ENCODE measurements around the gene MIF.
"Not testable (repeated sequence)": the region's sequence is repeated elsewhere in the genome, so short reads cannot be mapped to it uniquely, and the experiment has no call there.

Gene MIF

DNA sequence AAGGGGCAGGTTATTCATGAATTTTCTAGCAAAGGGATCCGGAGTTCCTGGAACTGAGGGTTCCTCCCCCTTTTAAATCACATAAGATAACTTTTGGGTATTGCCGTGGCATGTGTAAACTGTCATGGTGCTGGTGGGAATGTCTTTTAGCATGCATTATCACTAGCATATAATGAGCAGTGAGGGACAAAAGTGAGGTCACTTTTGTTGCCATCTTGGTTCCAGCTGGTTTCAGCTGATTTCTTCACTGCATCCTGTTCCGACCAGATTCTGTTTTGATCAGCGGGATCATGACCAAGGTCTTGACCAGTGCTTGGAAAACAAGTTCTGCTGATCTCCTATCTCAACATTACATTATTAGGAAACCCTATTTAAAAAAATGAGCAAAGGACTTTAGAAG is 7.4 kb downstream of the MIF start:
- Histone ChIP-seq H3K4me1 (peaks cover 6% of the 10 kb centered on the region), H3K36me3 (replicated peaks) (peaks cover 14% of the 10 kb centered on the region), H3K27me3 (ENCODE audit: low read depth) (no peaks in the 10 kb centered on the region), H3K4me3 (no peak overlapping the region), H3K9me3 (peaks cover 5% of the 10 kb centered on the region; the same call in 1 of the 2 replicates)
- in situ Hi-C loops (cut with MboI; ENCODE audit: low sequenced_read_pairs): no loop called here
- no peak for DNase-seq (ENCODE audit: low spot score in 2 of 2)

DNA sequence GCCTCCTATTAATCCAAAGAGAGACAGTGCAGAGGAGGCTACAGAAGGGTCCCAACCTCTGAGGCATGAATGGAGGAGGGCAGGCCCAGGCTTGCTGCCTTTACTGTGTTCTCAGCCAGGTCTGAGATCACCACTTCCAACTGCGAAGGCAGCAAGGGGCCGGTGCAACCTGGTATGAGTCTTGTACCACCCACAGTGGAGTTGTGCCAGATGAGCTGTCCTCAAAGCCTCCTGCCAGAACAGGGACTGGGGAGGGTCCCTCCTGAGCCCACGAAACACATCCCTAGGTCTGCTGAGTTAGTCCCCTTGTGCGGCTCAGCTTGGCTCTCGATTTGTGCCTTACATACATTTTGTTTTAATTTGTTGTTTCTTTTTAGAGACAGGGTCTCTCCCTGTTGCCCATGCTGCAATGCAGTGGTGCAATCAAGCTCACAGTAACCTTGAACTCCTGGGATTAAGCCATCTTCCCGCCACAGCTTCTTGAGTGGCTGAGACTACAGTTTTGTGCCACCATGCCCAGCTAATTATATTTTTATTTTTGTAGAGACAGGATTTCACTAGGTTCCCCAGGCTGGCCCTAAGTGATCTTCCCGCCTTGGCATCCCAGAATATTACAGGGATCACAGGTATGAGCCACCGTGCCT is 9.3 kb downstream of the MIF start:
- Histone ChIP-seq H3K4me1 (peaks cover 24% of the 10 kb centered on the region), H3K36me3 (replicated peaks) (no peaks in the 10 kb centered on the region; the same call in 1 of the 2 replicates), H3K4me3 (no peak overlapping the region), H3K27me3 (ENCODE audit: low read depth) (no peaks in the 10 kb centered on the region), H3K9me3 (peaks cover 5% of the 10 kb centered on the region; the same call in 1 of the 2 replicates)
- no peak for DNase-seq (ENCODE audit: low spot score in 2 of 2)
- in situ Hi-C loops (cut with MboI; ENCODE audit: low sequenced_read_pairs): no loop called here

DNA sequence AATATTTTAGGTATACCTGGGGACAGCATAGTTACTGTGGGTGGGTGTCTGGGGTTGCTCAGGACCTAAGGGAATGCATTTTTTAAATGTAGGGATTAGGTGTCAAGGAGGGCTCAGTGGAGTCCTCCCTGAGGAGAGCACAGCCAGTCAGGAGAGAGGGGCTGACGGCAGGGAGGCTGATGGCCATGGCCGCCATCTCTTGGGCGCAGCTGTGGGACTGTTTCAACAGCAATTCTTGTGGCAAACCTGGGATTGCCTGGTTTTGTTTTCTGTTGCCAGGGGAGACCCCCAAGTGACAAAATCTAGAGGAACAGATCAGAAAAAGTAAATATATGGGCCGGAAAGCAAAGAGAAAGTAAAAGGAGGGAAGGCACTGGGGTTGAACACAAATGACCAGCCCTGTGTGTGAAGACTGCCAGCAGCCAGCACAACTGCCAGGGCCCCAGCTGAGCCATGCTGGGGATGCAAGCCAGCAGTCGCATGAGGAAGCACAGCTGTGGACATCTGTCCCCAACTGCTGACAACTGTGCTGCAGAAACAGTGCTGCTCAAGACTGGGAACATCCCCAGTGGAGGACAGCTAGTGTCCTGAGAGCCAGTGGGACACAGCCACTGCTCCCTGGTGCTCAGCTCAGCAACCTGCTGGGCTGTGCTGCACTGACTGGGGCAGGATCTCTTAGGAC is 10.5 kb downstream of the MIF start:
- H3K36me3 ChIP-seq (replicated peaks): no peaks in the 10 kb centered on the region
- peaks cover 37% of the 10 kb centered on the region for H3K4me1 ChIP-seq
- peaks cover 3% of the 10 kb centered on the region; the same call in 1 of the 2 replicates for H3K9me3 ChIP-seq
- DNase-seq (ENCODE audit: low spot score in 2 of 2): no peak
- H3K4me3 ChIP-seq: no peak overlapping the region
- no peaks in the 10 kb centered on the region for H3K27me3 ChIP-seq (ENCODE audit: low read depth)
- in situ Hi-C loops (cut with MboI; ENCODE audit: low sequenced_read_pairs): no loop called here

DNA sequence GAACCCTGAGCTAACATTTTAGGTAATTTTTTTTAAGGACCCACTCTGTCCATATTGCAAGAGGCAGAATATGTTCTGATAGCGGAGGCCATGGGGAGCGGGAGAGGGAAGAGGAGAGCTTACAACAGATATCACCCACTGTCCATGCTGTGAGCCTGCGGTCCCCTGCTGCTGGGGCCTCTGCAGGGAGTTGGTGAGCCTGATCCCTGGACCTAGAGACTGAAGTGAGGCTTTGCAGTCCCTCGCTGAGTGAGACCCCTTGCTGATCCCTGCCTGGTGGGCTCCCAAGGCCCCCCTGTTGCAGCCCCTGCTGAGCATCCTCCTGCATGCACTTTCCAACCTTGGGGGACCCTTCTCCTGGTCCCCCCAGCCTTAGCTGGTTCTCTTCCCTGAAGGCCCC is 12.5 kb downstream of the MIF start:
- in situ Hi-C loops (cut with MboI; ENCODE audit: low sequenced_read_pairs): no loop called here
- Histone ChIP-seq H3K27me3 (ENCODE audit: low read depth) (no peaks in the 10 kb centered on the region), H3K4me1 (peaks cover 39% of the 10 kb centered on the region), H3K4me3 (no peak overlapping the region), H3K9me3 (no peaks in the 10 kb centered on the region), H3K36me3 (replicated peaks) (no peaks in the 10 kb centered on the region)
- DNase-seq (ENCODE audit: low spot score in 2 of 2): no peak

DNA sequence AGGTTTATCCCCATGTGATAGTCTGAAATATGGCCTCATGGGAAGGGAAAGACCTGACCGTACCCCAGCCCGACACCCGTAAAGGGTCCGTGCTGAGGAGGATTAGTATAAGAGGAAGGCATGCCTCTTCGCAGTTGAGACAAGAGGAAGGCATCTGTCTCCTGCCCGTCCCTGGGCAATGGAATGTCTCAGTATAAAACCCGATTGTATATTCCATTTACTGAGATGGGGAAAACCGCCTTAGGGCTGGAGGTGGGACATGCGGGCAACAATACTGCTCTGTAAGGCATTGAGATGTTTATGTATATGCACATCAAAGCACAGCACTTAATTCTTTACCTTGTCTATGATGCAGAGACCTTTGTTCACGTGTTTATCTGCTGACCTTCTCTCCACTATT is 13.2 kb downstream of the MIF start:
- peak; percentile 72 to 85 for DNase-seq (ENCODE audit: low spot score in 2 of 2)
- H3K36me3 ChIP-seq (replicated peaks); H3K9me3 ChIP-seq; H3K27me3 ChIP-seq (ENCODE audit: low read depth); in situ Hi-C loops (cut with MboI; ENCODE audit: low sequenced_read_pairs); H3K4me3 ChIP-seq: not testable (repeated sequence)
- H3K4me1 ChIP-seq: peaks cover 39% of the 10 kb centered on the region

DNA sequence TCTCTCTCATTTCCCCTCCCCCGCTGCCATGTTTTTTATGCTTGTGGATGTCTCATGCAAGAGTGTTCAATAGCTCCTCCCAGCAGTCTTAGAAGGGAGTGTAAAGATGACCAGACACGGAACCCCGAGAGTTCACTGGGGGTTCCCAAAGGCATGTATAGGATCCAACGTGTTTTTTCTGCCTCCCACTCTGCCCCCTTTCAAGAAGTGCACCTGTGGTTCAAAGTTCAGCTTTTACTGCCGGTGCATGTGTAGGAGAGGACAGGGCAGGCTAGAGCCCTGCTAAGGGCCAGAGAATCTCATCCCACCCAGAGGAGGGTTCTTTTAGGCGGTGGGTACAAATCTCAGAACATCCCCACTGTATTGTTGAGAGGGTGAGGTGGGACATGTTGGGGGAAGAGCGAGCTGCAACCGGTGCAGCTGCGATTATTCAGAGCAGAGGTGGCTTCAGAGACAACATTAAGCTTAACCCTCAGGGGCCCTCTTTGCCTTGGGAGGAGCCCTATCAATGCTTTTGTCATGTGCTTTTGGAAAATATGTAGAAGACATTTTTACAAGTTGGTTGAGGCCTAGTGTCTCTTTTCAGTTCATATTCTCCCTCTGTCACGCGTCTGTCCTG is 14.5 kb downstream of the MIF start:
- DNase-seq (ENCODE audit: low spot score in 2 of 2): peak; percentile 45 to 69
- Histone ChIP-seq H3K36me3 (replicated peaks) (no peaks in the 10 kb centered on the region), H3K9me3 (no peaks in the 10 kb centered on the region), H3K27me3 (ENCODE audit: low read depth) (no peaks in the 10 kb centered on the region), H3K4me3 (no peak overlapping the region), H3K4me1 (peaks cover 45% of the 10 kb centered on the region)
- in situ Hi-C loops (cut with MboI; ENCODE audit: low sequenced_read_pairs): no loop called here

DNA sequence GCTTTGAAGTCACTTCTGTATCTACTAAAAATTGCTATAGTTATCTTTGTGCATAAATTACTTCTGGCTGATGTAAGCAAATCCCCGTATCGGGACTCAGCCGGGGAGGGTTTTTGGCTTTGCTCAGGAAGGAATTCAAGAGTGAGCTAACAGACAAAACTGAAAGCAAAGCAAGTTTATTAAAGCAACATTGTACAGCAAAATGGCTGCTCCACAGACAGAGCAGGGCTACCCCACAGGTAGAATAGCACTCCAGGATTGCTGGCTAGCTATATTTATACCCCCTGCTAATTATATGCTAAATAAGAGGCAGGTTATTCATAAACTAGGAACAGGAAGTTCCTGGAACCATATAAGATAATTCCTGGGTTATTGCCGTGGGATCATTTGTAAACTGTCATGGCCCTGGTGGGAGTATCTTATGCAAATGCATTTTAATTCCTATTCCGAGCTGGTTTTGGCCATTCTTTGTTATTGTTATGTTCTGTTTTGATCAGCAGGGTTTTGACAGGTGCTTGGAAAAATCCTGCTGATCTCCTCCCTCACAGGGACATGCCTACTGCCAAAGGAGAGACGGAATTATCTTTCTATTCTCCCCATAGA is 15.2 kb downstream of the MIF start:
- Histone ChIP-seq H3K27me3 (ENCODE audit: low read depth) (no peaks in the 10 kb centered on the region), H3K9me3 (no peaks in the 10 kb centered on the region), H3K36me3 (replicated peaks) (no peaks in the 10 kb centered on the region), H3K4me3 (no peak overlapping the region), H3K4me1 (peaks cover 48% of the 10 kb centered on the region)
- in situ Hi-C loops (cut with MboI; ENCODE audit: low sequenced_read_pairs): no loop called here
- peak; percentile 42 to 64 for DNase-seq (ENCODE audit: low spot score in 2 of 2)

DNA sequence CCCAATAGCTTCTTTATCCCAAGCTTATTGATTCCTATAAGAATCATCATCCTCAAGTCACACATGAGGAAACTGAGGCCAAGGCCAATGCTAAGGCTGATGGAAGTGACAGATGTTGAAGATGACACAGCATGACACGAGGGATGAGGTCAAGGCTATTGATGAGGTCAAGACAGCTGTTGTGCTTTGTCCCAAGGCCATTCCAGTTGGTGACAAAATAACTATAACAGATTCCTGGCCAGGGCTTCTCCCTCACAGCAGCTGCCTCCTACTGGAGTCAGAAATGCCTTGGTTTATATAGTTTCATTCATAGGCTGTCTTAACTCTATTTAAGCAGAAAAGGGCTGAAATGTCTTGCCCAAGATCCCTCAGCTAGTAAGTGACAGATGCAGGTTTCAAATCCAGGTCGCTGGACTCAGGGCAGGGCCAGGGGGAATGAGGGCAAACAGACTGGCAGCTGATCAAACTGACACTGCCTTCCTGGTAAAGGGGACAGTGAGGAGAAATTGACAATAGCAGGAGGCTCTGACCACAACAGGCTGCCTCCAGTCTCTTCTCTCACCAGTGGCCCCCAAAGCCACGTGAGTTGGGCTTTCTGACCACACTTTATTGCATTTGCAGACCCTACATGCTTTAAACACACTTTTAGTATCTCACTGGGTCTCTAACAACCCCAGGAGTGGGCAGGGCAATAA is 16.5 kb downstream of the MIF start:
- no peaks in the 10 kb centered on the region for H3K36me3 ChIP-seq (replicated peaks)
- no peak for DNase-seq (ENCODE audit: low spot score in 2 of 2)
- H3K4me1 ChIP-seq: peaks cover 48% of the 10 kb centered on the region
- in situ Hi-C loops (cut with MboI; ENCODE audit: low sequenced_read_pairs): no loop called here
- H3K27me3 ChIP-seq (ENCODE audit: low read depth): no peaks in the 10 kb centered on the region
- no peaks in the 10 kb centered on the region for H3K9me3 ChIP-seq
- no peak overlapping the region for H3K4me3 ChIP-seq

DNA sequence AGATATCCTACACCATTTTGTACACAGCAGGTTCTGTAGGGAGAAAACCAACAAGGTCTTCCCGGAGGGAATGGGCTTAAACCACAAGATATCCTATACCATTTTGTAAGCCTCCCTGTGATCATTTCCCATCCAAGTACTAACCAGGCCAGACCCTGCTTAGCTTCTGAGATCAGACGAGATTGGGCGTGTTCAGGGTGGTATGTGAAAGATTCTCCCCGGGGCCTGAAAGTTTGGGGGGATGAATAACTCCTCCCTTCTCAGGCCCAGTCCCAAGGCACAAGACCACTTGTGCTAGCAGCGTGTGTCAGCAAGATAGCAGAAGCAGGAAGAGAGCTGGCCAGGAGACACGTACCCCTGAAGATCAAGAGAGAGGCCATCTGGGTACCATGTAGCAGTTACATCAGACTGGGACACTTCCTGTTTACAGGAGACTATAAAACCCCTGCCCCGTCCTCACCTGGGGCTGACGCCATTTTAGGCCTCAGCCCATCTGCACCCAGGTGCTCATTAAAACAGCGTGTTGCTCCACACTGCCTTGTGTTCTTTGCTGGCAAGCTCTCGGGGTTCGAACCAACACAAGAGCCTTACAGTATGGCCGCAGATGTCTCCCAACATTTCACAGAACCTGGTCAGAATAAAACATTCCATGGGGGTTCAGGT is 17.3 kb downstream of the MIF start:
- Histone ChIP-seq H3K9me3 (no peaks in the 10 kb centered on the region), H3K4me3 (no peak overlapping the region), H3K4me1 (peaks cover 44% of the 10 kb centered on the region), H3K27me3 (ENCODE audit: low read depth) (no peaks in the 10 kb centered on the region), H3K36me3 (replicated peaks) (no peaks in the 10 kb centered on the region)
- in situ Hi-C loops (cut with MboI; ENCODE audit: low sequenced_read_pairs): no loop called here
- DNase-seq (ENCODE audit: low spot score in 2 of 2): no peak

DNA sequence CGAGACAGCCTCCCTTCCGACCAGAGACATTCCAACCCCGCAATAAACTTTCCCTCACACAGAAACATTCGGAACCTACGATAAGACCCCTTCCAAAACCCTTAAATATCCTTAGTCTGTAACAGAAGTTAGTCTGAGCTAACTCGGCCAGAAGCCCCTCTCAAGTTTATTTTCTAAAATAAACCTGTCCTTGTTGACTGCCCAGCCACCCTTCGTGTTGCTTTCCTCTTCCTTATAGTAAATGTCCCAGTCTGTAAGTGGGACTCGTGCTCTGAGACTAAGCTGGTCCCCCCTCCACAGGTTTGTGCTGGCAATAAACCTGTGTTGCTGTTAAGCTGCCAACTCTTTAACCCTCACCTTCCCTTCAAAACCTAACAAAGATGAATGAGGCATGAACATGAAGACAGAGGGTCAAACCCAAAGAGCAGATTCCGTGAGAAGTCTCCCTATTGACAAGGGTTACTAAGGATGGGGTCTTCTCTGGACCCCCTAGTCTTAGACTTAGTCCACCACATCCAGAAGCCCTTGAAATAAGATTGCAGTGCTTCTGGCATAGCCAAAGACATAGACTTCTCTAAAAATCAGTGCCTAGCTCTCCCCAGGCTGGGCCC is 18.2 kb downstream of the MIF start:
- in situ Hi-C loops (cut with MboI; ENCODE audit: low sequenced_read_pairs): no loop called here
- no peaks in the 10 kb centered on the region for H3K36me3 ChIP-seq (replicated peaks)
- DNase-seq (ENCODE audit: low spot score in 2 of 2): no peak
- H3K27me3 ChIP-seq (ENCODE audit: low read depth): no peaks in the 10 kb centered on the region
- peaks cover 35% of the 10 kb centered on the region for H3K4me1 ChIP-seq
- H3K9me3 ChIP-seq: no peaks in the 10 kb centered on the region
- no peak overlapping the region for H3K4me3 ChIP-seq

DNA sequence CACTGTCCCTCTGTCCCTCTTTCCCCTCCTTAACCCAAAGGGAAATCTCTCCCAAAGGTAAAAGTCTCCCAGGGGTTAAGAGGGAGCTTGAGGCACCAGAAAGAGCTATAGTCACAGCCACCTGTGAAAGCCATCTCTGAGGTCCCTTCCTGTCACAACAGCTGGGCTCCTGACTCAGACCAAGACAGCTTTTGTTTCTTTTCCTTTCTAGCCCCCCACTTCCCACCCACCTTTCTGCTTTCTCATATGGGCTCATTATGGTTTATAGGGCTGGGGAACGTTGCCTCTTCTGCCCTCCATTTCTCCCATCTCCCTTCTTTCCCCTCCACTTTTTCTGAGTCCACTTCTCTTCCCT is 19.1 kb downstream of the MIF start:
- H3K4me3 ChIP-seq: peak overlapping the region; percentile 35
- no peaks in the 10 kb centered on the region for H3K27me3 ChIP-seq (ENCODE audit: low read depth)
- peaks cover 26% of the 10 kb centered on the region for H3K4me1 ChIP-seq
- in situ Hi-C loops (cut with MboI; ENCODE audit: low sequenced_read_pairs): no loop called here
- DNase-seq (ENCODE audit: low spot score in 2 of 2): no peak
- H3K36me3 ChIP-seq (replicated peaks): no peaks in the 10 kb centered on the region
- no peaks in the 10 kb centered on the region for H3K9me3 ChIP-seq

DNA sequence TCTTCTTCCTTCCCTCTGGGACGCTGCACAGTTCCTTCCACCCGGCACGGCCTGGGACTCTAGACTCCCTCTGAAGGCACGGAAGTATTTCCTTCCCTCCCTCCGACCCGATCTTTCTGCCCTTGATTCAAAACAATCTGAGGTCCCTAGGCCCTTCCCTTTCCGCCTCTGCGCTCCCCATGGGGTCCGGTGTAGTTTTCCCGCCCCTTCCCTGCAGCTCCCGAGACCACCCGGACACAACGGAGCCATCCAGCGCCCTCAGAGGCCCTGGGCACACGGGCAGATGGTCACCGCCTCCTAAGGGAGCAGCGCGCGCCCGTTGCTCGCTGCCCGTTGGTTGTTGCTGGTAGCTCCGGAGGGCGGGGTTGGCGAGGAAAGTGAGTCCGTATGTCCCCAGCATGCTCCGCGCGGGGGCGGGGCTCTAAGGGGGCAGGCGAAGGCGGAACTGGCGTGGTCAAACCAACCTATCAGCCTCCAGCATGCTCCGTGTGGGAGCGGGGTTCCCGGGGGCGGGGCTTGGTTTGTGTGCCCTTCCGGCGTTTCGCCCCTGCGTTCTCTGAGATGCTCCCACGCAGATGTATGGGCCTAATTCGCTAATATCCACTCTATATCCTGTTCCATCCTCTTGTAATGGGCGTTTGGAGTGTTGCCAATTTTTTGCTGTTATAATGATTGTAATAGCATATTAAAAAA is 19.6 kb downstream of the MIF start:
- Histone ChIP-seq H3K36me3 (replicated peaks) (no peaks in the 10 kb centered on the region), H3K4me3 (peak overlapping the region; percentile 35), H3K27me3 (ENCODE audit: low read depth) (no peaks in the 10 kb centered on the region), H3K9me3 (no peaks in the 10 kb centered on the region), H3K4me1 (peaks cover 21% of the 10 kb centered on the region)
- in situ Hi-C loops (cut with MboI; ENCODE audit: low sequenced_read_pairs): no loop called here
- peak; percentile 99 to 100 for DNase-seq (ENCODE audit: low spot score in 2 of 2)

All from HAP-1 (cell line).